HG03280 (cell line): ENCODE data around the gene ATP11A.

ENCODE experiments used
- ATAC-seq: cut with Tn5 transposase; IDR thresholded peaks from one replicate; pipeline ENCODE4 v1.9.1; 2021; ENCODE audit warnings: mild to moderate bottlenecking, moderate library complexity; ENCODE audit not compliant: unreplicated experiment

Gene ATP11A

DNA sequence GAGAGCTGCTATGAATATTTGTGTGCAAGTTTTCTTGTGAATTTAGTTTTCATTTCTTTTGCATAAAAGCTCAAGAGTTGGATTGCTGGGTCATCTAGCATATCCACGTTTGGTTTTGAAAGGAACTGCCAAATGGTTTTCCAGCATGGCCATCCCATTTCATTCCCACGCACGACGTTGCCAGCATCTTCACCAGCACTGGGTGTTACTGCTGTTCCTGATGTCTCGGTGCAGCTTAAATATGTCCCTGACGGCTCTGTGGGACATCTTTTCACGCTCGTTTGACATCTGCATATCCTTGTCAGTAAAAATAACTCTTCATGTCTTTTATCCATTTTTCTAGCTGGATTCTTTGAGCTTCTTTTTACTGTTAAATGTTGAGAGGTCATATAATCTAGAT, 123.7 kb downstream of the ATP11A start:
- no peak for ATAC-seq

DNA sequence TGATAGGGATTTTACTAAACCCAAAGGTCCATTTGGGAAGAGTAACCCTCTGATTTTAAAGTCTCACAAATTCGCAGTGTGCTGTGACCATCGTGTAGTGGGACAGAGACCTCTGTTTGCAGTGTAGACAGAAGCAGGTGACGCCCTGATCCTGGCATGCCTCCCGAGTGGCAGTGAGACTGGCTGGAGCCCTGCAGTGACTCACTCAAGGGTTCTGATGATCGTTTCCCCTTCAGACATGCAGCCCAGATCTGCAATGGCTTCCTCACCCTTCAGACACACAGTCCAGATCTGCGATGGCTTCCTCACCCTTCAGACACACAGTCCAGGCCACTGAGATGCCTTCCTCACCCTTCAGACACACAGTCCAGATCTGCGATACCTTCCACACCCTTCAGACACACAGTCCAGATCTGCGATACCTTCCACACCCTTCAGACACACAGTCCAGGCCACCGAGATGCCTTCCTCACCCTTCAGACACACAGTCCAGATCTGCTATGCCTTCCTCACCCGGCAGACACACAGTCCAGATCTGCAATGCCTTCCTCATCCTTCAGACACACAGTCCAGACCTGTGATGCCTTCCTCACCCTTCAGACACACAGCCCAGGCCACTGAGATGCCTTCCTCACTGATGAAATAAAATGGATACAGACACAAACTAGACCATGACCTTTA, 125.2 kb downstream of the ATP11A start:
- ATAC-seq, result no peak

DNA sequence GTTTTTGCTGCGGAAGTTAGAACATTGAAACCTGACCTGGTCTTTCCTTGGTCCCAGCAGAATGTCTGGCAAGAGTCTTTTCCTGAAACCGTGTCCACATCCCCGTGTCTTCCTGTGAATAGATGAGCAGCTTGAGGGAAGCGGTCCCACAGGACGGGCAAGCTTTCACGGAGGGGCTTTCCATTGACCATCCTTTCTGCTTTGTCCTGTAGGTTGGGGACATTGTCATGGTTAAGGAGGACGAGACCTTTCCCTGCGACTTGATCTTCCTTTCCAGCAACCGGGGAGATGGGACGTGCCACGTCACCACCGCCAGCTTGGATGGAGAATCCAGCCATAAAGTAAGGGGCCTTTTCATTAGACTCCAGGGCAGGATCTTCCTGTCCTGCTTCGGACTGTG, 126.0 kb downstream of the ATP11A start:
- no peak for ATAC-seq

DNA sequence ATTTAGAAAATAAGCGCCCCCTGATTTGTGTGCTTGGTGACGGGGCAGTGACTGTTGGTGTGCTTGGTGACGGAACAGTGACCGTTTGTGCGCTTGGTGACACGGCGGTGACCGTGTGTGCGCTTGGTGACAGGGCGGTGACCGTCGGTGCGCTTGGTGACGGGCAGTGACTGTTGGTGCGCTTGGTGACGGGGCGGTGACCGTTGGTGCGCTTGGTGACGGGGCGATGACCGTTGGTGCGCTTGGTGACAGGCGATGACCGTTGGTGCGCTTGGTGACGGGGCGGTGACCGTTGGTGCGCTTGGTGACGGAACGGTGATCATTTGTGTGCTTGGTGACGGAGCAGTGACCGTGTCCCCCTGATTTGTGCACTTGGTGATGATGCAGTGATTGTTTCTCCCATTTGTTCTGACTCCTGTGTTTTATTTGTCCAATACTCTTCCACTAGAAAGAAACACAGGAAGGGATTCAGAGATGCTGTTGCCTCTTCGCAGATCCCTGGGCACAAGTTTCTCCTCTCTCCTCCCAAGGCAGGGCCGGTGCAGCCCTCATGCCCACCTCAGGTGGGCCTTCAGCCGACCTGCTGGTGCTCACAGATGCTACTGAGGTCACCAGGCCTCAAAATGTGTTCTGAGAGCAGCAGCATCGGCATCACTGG, 128.3 kb downstream of the ATP11A start:
- no peak for ATAC-seq

DNA sequence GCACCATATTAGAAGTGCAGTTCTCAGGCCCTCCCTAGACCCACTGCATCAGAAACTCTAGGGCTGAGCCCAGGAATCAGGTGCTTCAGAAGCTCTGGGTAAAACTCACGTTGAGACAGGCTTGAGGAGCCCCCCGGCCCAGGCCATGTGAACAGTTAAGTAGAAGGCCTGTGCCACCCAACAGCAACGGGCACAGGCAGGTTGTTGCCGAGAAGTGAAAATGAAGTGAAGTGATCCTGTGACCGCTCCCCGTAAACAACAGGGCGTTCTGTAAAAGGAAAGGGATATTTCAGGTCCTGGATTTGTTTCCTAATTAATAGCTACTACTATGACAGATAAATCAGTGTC, 128.8 kb downstream of the ATP11A start:
- no peak for ATAC-seq

DNA sequence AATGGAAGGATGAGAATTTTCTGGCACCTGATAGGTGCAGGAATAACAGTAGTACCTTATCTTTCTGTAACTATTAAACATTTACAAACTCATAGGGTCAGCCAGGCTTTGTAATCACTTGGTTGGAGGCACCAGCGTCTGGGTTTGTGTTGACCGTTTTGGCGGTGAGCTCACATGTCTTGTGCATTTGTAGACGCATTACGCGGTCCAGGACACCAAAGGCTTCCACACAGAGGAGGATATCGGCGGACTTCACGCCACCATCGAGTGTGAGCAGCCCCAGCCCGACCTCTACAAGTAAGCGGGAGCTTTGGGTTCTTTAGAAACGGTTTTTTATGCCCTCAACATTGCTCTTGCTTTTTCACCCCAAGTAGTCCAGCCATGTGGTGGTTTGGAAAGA, 129.3 kb downstream of the ATP11A start:
- no peak for ATAC-seq

DNA sequence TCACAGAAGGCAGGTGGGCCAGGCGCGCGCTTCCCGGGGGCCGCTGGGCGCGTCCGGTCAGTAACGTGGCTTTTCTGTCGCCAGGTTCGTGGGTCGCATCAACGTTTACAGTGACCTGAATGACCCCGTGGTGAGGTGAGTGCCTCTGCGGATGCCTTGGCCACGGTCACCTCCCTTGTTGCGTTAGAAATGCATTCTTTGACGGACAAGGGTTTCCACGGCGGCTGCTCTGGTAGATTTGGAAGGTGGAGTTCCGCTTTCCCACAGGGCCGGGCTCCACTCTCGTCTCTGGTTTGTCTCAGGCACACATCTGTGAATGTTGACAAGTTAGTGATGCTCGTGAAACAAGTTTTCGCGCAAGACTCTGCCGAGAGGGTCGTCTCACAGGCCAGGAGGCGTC, 130.0 kb downstream of the ATP11A start:
- no peak for ATAC-seq

DNA sequence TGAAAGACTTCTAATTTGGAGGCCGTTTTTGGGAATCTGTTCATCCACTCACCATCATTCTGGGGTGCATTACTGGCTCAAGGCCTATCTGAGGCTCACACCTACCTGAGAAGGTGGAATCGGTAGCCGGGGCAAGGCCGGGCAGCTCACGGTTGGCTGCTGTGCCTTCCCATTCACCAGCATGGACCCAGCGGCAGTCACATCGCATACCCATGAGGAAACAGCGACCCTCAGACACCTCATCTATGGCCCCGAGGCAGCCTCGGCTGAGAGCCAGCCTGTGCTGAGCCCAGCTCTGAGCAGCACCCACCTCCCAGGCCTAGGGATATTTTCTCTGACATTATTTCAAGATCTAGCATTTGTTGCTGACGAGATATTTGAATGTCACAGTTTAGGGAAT, 130.5 kb downstream of the ATP11A start:
- ATAC-seq, result no peak

DNA sequence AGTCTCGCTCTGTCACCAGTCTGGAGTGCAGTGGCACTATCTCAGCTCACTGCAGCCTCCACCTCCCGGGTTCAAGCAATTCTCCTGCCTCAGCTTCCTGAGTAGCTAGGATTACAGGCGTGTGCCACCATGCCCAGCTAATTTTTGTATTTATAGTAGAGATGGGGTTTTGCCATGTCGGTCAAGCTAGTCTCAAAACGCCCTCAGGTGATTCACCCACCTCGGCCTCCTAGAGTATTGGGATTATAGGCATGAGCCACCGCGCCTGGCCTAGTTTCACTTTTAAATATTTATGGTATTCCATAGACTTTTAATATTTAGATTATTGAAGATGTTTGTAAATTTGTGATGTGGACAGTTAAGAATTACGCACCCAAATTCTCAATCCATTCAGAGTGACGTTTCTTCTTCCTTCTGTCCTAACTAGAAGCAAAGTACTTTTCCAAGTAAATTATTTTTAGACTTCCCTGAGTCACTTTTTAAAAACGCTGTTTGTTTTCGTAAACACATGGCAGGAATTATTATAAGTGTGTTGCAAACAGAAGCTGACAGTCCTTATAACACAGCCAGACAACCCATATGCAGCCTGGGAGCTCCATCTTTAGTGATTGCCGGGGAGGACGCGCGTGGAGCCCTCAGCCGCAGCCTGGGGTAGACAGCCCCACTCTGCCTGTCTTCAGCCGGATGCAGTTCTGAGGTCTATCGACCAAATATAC, 131.7 kb downstream of the ATP11A start:
- ATAC-seq, result no peak

DNA sequence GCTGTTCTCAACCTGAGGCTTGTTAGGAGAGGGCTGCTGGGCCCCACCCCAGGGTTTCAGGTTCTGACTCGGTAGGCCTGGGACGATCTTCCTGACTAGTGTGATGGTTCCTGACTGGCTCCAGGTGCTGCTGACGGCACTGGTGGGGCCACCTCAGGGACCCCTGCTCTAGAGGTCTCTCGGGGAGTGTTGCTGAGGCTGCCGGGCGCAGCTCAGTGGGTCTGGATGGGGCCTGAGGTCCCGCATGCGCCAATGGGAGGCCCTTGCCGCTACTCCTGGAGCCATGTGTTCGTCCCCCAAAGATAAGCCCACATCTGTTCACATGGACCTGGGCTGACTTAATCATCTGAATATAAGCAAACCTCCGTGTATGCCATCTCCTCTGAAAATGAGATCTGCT, 133.0 kb downstream of the ATP11A start:
- ATAC-seq, result no peak

DNA sequence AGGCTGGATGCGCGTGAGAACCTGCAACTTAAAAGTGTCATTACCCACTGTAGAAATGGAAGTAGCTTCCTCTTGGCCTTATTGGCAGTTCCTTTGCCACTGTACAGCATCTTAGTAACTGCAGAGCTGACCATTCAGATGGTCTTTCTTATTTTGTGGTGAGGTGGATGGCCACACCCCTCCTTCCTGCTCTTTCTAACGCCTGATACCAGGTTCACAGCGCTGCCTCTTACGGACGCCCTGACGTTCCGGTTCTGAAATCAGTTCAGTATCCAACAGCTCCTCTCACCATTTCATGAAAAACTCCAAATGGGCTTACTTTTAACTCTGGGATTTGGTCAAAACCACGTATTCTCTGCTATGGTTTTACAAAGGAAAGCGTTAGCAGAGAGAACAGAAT, 134.6 kb downstream of the ATP11A start:
- ATAC-seq, result no peak

DNA sequence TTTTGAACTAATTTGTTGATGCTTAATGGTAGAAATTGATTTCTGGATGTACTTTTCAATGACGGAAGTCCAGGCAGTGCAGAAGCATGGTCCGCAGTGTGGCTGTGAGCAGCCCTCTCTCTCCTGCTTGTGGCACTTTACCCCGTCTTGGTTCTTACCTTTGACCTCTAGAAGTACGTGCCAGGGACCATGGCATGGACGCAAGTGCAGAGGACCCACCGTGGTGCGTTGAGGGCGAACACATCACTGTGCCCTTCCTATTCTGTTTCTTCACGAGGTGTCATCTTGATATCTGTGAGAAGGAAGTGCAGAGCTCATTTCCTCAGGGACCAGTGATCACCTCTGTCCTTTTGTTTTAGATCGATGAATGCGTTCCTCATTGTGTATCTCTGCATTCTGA, 135.2 kb downstream of the ATP11A start:
- no peak for ATAC-seq

DNA sequence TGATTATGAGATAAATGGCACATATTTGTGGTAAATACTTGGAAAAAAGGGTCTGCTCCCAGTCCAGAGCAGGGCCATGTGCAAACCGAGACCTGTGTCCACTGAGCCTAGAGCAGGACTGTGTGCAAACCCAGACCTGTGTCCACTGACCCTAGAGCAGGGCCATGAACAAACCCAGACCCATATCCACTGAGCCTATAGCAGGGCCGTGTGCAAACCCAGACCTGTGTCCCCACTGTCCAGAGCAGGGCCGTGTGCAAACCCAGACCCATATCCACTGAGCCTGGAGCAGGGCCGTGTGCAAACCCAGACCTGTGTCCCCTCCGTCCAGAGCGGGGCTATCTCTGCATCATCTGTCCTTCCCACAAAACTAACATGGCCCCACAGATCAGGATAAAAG, 136.0 kb downstream of the ATP11A start:
- ATAC-seq, result no peak

DNA sequence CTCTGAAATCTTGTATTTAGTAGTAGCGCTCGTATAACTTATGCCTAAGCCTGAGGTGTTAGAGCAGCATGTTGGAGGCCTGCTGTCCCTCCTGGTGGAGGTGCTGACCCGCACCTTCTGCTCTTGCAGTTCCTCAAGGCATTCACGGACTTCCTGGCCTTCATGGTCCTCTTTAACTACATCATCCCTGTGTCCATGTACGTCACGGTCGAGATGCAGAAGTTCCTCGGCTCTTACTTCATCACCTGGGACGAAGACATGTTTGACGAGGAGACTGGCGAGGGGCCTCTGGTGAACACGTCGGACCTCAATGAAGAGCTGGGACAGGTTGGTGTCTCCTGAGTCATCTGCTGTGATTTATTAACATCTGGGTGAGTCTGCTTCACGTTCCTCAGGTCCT, 136.7 kb downstream of the ATP11A start:
- no peak for ATAC-seq

DNA sequence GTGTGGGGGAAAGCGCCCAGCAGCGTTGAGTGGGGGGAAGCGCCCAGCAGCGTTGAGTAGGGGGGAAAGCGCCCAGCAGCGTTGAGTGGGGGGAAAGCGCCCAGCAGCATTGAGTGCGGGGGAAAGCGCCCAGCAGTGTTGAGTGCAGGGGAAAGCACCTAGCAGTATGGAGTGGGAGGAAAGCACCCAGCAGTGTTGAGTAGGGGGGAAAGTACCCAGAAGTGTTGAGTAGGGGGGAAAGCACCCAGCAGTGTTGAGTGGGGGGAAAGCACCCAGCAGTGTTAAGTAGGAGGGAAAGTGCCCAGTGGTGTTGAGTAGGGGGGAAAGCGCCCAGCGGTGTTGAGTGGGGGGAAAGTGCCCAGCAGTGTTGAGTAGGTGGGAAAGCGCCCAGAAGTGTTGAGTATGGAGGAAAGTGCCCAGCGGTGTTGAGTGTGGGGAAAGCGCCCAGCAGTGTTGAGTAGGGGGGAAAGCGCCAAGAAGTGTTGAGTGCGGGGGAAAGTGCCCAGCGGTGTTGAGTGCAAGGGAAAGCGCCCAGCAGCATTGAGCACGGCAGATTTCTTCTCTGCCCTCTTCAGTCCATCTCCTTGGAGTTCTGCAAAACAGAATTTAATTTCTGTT, 138.4 kb downstream of the ATP11A start:
- peak; percentile 78 for ATAC-seq

DNA sequence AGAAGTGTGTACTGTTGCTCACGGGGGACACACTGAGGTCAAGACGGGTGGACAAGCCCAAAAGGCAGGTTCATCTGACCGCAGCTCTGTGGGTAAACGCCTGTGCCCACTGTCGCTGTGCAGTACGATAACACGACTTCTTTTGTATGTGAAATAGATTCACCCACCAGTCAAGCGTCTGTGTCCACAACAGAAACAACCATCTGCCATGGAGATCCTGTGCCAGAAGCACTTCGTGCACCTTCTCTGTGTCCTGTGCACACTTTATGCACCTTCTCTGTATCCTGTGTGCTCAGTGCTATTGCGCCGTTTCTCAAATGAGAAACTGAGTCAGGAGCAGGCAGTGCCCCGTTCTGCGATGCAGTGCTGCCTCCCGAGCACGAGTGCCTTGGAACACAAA, 138.9 kb downstream of the ATP11A start:
- ATAC-seq, result no peak

DNA sequence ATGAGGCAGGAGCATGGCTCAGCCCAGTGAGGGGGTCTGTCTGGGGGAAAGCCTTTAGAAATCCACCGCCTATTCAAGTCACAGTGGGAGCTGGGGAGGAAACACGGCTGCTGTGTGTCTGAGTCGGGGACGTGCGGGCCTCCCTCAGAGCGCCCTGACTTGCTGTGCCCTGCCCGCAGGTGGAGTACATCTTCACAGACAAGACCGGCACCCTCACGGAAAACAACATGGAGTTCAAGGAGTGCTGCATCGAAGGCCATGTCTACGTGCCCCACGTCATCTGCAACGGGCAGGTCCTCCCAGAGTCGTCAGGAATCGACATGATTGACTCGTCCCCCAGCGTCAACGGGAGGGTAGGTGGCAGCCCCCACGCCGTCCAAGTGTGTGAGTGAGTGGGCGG, 141.4 kb downstream of the ATP11A start:
- ATAC-seq, result no peak

DNA sequence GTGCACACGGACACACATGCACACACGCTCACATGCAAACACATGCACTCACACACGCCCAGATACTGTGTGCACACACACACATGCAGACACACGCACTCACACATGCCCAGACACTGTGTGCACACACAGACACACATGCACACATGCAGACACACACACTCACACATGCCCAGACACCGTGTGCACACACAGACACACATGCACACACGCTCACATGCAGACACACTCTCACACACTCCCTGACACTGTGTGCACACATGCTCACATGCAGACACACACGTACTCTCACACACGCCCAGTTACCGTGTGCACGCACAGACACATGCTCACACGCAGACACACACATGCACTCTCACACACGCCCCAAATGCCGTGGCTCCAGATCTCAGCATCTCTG, 142.0 kb downstream of the ATP11A start:
- no peak for ATAC-seq

DNA sequence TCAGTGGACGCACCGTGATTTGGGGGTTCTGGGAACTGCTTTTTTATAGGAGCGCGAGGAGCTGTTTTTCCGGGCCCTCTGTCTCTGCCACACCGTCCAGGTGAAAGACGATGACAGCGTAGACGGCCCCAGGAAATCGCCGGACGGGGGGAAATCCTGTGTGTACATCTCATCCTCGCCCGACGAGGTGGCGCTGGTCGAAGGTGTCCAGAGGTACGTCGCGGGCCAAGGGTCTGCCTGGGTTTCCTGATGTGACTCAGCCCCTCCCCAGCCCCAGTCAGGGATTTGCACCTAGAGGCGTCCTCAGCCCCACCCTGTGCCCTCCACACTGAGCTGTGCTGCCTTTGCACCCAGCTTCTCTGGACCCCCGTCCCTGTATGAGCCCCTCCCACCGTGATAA, 143.0 kb downstream of the ATP11A start:
- no peak for ATAC-seq

DNA sequence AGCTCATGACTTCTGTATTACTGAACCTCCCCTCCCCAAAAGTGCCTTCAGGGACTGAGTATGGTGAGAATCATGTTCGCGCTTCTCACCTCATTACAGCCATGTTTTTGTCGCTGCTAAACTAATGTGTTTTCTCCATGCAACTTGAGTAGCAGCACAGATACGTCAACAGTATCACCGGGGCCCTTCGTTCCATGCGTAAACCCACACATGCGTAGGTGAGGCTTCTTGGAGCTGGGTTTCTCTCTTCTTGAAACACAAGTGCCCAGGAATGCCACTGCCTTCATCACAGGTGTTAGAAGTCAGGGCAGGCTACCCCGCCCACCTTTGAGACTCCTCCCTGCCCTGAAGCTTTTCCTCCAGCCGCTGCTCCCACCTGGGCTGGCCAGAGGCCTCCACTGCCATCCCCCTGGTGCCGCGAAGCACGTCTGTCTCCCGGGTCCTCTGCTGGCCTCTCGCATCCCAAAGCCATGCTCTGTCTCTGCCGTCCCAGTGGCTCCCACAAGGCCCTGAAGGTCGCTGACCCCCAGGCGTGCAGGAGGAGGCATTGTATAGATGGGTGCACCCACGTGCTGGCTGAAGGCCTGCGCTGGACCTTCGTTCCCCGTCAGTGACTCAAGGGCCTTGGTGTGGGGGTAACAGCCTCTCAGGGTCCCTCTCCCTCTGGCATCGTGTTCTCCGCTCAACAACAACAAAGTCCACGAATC, 143.9 kb downstream of the ATP11A start:
- ATAC-seq, result no peak

DNA sequence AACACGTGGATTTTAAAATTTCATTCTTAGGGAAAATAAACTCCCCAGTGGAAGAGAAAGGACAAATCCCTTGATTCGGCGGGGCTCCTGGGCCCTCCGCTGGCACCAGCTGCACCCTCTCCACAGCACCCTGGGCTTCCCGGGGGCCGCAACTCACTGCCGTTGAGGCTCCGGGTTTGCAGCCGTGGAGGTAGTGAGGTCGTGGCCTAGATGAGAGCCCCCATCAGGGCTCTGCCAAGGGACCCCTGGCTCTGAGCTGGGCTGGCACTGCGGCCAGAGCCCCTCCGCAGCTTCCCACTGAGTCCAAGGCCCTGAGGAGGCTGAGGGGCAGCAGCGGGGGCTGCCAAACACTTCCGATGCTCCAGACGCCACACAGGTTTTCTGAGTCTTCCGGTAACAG, 145.5 kb downstream of the ATP11A start:
- no peak for ATAC-seq
